B cell (primary cell): ENCODE data around the gene PITPNM3.

Source experiments
- EZH2 ChIP-seq: IDR thresholded peaks from 2 replicates; pipeline ENCODE4 v1.6.1; 2012; ENCODE audit warnings: borderline replicate concordance, low read depth, mild to moderate bottlenecking, moderate library complexity, low read length; ENCODE audit not compliant: insufficient read depth, poor library complexity, severe bottlenecking
- TF ChIP-seq, protein P1 (sequence below): fragments of 200-600 bp; IDR thresholded peaks from one replicate; pipeline ENCODE4 v1.8.0; 2022; ENCODE audit warnings: antibody characterized with exemption, mild to moderate bottlenecking

DNA sequence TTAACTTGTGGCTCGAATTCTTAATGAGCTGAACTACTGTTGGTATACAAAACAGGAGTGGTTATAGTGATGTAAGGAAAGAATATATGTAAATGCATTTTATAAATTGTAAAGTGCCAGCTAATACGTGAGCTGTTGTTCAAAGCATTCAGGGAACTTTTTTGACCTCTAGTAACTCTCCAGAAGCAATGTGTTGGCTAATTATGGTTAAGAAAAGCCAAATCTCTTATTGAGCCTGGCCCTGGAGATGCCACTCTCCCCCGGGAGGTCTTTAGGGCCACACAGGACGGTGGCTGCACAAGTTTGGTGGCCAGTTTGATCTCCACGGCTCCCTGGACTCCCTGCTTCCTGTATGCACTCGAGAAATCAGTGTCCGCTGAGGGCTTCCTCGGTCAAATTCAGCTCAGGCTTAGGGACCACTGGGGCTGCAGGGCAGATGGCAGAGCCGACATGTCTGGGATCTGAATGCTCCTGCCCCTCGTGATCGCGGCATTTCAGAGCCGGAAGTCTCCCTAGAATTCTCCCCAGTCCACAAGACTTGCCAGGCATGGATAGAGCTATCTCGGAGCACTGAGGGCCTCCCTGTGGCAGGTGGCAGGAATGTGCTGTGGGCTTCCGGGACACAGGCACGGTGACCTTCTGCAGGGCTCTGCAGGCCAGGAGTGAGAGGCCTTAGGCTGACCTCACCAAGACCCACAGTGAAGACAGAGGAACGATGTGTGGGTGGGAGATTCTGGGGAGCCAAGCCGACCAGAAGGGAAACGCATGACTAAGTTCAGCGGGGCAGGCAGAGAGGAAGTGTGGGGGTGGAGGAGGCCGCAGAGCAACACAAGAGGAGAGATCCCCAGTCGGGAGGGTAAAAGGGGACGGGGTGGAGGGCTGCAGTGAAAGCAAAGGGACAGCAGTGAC, 18.6 kb upstream of the PITPNM3 start:
- TF ChIP-seq, protein P1, sequence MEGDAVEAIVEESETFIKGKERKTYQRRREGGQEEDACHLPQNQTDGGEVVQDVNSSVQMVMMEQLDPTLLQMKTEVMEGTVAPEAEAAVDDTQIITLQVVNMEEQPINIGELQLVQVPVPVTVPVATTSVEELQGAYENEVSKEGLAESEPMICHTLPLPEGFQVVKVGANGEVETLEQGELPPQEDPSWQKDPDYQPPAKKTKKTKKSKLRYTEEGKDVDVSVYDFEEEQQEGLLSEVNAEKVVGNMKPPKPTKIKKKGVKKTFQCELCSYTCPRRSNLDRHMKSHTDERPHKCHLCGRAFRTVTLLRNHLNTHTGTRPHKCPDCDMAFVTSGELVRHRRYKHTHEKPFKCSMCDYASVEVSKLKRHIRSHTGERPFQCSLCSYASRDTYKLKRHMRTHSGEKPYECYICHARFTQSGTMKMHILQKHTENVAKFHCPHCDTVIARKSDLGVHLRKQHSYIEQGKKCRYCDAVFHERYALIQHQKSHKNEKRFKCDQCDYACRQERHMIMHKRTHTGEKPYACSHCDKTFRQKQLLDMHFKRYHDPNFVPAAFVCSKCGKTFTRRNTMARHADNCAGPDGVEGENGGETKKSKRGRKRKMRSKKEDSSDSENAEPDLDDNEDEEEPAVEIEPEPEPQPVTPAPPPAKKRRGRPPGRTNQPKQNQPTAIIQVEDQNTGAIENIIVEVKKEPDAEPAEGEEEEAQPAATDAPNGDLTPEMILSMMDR: no peak
- TF ChIP-seq EZH2: no peak
